ENCODE data around the gene CRHR2. TPM values are rescaled to one million over a fixed set of nuclear protein-coding genes. Genes with fewer than 3 reads are reported as not detected.

CRHR2 gene
- total and polyA plus RNA-seq, 2 of the 13 experiments (the other 11 are each of a cell fraction or from before 2014, with no cell fraction given) = not detected

GRCh38 chr7:30661926-30662325 is 20.3 kb downstream of the CRHR2 start (continued):
- TF ChIP-seq GMEB1 (CRISPR knock-in tag; IDR thresholded peaks at IDR 0.05; ENCODE audit: borderline replicate concordance) (no peak), MEIS1 (CRISPR knock-in tag; IDR thresholded peaks at IDR 0.05; ENCODE audit: borderline replicate concordance) (no peak), HINFP (CRISPR knock-in tag; IDR thresholded peaks at IDR 0.05; ENCODE audit: low read depth) (no peak)

GRCh38 chr7:30660331-30661255 is 21.7 kb downstream of the CRHR2 start:
- FAIRE-seq = no peak
- no peak for ATAC-seq
- no peaks in the 10 kb centered on the region for H3K79me2 ChIP-seq (ENCODE audit: insufficient read depth, low read length)
- CTCF ChIA-PET (ENCODE audit: low intra/inter-chr PET ratio, low total read pairs) = no interaction called here
- no TSS peak for BruUV-seq (replicated peaks)
- no peak overlapping the region for H3K4me2 ChIP-seq (ENCODE audit: low read depth, low read length)
- intact Hi-C loops (cut with micrococcal nuclease; ENCODE audit: unreplicated experiment) = no loop called here
- in situ Hi-C loops (cut with HindIII; ENCODE audit: extremely low pct_ligation_motif_present, low pct_unique_long_range_greater_than_20kb) = no loop called here
- TF ChIP-seq NR1H2 (CRISPR knock-in tag; IDR thresholded peaks at IDR 0.05; ENCODE audit: borderline replicate concordance, low read depth) = no peak
- TF ChIP-seq ZNF572 (CRISPR knock-in tag; IDR thresholded peaks at IDR 0.05) = no peak
- TF ChIP-seq TFDP2 (CRISPR knock-in tag; IDR thresholded peaks at IDR 0.05) = no peak
- TF ChIP-seq HDAC6 (IDR thresholded peaks at IDR 0.05; ENCODE audit: low read depth, low read length) = no peak
- no peak for TF ChIP-seq NFKB2 (CRISPR knock-in tag; IDR thresholded peaks at IDR 0.05; ENCODE audit: borderline replicate concordance)
- no peak for TF ChIP-seq MAZ (IDR thresholded peaks at IDR 0.05; ENCODE audit: borderline replicate concordance, low read depth, low read length)
- TF ChIP-seq MAZ (CRISPR knock-in tag; IDR thresholded peaks at IDR 0.05; ENCODE audit: low read depth) = no peak
- no peak for TF ChIP-seq ATF7 (IDR thresholded peaks at IDR 0.05)
- TF ChIP-seq ATF7 (CRISPR knock-in tag; IDR thresholded peaks at IDR 0.05) = no peak
- peaks cover 0 to 10% of the 10 kb centered on the region in 2 experiments; a peak in 2 of 5 replicates for H3K27me3 ChIP-seq (ENCODE audit: control insufficient read depth in 1 of 2, insufficient read depth in 2 of 2, low read length in 2 of 2)
- no peaks in the 10 kb centered on the region for H3K36me3 ChIP-seq (replicated peaks in 1 of 2; ENCODE audit: control insufficient read depth in 1 of 2, insufficient read depth in 2 of 2, low read length in 2 of 2)
- no peak overlapping the region for H2AFZ ChIP-seq (ENCODE audit: low read length)
- POLR2A ChIA-PET = no interaction called here
- H3K4me3 ChIP-seq (replicated peaks in 1 of 3; ENCODE audit: insufficient read depth in 1 of 3, low read depth in 2 of 3, low read length in 3 of 3) = no peak overlapping the region
- no peaks in the 10 kb centered on the region for H3K4me1 ChIP-seq (ENCODE audit: insufficient read depth, low read length)
- no peaks in the 10 kb centered on the region for H3K9me3 ChIP-seq (ENCODE audit: low read length)
- no peak overlapping the region for H3K27ac ChIP-seq (ENCODE audit: extremely low read length, insufficient read depth, low read length)
- H4K20me1 ChIP-seq (ENCODE audit: insufficient read depth, low read length) = no peaks in the 10 kb centered on the region
- WGBS (ENCODE audit: low lambda C conversion rate) = 51% methylated on average over 6 of the region's 16 CpGs
- DNase-seq (ENCODE audit: low spot score) = no peak
- H3K9ac ChIP-seq (ENCODE audit: insufficient read depth, low read depth, low read length) = no peak overlapping the region
